Activated CD4-positive, alpha-beta T cell treated with anti-CD3 and anti-CD28 coated beads, Interleukin-2, amount 50 U/mL, for 1 hour (primary cell): Measurements from ENCODE around the gene F5.
A peak's percentile ranks its signal among the peaks of the same experiment; 100 is the strongest.

ENCODE experiments used
- DNase-seq: peaks from one replicate; pipeline ENCODE4 v3.0.0-alpha.2; 2020

The F5 gene

DNA sequence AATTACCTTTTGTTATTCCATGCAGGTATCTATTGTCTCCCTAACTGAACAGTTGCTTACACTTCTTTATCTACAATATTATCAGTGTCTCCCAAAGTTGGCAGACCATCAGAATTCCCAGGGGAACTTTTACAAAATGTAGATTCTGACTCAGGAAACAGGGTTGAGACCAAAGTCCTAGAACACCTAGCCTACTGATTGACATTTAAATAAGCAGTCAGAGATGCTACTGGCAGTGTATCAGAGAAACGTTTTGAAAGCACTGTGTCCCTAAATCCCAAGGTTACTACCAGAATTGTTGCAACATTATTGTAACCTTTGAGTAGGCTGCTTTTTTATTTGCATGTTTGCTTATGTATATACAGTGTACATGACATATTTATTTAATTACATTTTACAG, 1.8 kb upstream of the F5 start:
- DNase-seq, result no peak

DNA sequence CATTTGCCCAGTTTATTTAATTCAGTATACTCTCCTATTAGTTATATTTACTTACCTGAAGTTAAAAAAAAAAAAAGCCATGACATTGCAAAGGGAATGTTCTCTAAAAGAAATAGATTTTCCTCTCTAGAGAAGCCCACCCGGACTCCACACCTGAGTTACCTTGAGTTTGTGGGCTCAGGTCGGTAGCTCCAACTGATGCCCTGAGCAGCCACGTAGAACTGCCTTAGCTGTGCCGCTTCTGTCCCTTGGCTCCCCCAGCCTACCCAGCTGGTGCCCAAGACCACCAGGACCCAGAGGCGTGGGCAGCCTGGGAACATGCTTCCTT, 250 bp downstream of the F5 start:
- DNase-seq, result no peak

DNA sequence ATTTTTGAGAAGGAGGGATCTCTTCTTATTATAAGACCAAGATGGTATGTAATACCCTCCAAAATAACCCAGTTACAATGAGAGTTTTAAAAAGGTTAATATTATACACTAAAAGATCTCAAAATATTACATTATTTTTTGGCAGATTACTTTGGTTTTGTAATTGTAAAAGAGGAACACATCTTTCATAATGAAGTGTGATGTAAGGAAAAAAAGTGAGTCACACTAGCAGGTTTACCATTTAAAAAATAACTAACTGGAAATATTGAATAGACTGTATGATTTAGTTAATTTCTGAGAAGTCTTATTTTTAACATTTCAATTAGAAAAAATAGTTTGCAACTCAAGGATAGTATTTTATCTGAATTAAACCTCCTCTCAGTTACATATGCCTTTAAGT, 1.1 kb downstream of the F5 start:
- no peak for DNase-seq

GRCh38 chr1:169584483-169585144, 1.7 kb downstream of the F5 start:
- no peak for DNase-seq

DNA sequence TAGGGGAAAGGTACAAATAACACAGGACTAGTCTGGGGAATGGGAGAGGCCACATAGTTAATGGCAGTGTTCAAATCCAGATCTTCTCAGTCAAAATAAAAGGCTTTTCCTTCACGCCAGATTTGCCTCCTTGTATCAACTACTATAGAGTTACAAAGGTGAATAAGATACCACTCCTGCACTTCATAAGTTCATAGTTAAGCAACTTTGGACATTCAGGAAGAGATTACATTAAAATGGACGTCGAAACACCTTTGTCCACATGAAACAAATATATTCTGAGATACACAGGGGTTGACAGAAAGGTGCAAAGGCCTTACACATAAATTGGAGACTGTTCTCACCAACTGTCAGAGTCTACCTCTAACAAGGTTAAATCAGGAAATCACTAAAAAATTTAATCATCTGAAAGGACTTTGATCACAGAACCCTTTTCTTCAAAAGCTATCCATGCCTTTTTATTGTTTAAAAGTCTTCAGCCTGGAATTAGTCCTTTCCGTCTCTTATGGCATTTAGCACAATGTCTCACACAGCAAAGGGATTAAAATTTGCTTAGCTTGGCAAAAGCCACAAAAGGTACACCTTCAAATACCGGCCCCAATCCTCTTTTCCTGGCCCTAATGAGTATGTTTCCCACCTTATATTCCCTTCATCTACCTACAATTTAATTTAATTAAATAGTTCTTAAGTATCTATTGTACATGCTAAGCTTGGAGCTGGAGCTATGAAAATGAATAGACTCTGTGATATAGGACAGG, 8.1 kb downstream of the F5 start:
- no peak for DNase-seq

DNA sequence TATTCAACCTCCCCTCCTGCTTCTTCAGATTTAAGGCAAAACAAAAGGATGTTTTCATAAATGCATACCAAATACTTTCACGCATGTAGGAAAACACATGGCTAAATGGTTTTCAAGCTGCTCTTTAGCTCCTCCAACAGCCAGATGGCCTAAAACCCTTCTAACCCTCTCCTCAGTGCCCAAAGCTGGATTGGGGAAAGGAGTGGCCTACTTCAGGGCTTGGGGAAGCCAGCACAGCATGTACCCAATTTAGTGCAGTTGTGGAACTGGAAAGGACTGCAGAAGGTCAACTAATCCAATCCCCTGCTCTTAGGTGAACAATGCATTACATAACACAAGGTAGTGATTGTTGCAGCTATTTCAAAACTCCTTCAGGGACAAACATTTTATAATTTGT, 9.3 kb downstream of the F5 start:
- DNase-seq, result no peak

DNA sequence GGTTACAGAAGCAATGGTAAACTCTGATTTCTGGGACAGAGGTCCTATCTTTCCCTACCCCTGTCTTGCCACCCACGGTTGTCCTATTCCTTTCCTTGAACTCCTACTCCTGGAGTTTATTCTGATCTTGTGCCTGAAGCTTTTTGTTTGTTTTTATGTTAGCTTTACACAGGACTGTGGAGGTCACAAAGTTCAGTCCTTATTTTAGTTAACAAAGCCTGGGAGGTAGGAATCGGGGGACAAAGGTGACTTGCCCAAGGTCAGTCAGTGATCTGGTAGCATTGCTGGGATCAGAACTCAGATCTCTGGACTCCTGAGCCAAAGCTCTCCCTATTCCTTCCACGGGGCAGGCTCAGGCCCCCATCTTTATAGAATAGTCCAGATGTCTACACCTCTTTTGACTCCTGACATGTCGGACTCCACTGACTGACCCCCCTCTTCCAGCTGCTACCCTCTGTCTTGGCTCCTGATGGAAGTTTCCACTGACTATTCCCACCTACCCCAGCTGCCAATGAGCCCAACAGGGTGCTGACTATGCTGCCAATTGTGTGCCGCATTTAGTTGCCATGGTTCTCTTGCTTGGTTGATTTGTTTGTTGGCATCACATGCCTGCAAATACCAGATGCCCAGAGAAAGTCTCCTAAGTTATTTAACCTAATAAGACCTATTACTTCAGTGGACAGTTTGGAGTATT, 9.9 kb downstream of the F5 start:
- DNase-seq, result no peak

DNA sequence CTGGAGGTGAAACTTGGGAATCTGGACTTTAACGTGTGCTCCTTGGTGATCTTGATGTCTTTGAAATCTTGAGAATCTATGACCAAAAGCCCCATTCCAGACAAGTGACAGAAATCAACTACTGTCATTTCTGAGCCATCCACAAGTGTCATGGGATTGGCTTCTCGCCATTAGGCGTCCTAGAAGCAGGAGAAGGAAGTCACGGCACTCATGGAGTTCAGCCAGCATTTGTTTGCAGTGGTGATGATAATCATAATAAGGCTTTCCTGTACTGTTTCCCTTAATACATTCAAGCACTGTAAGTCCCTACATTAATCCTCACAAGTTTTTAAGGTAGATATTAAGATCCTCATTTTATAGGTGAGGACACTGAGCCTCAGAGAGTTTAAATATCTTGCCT, 11.9 kb downstream of the F5 start:
- DNase-seq, result no peak

DNA sequence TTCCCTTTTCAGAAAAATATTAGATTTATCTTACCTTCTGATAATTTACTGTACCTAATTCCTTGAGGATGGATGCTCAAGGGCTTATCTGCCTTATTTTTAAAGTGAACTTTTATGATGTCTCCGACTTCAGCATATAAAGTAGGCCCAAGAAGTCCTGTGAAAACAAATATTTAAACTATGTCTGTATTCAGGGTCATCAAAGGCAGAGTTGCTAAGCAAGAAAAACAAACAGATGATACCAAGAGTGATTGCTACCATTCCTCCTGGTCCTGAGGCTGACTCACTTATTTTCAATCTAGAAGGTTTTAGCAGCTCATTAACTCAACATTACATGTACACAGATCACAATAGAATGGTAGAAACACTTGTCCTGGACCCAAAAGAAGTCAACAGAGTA, 14.1 kb downstream of the F5 start:
- DNase-seq, result no peak

DNA sequence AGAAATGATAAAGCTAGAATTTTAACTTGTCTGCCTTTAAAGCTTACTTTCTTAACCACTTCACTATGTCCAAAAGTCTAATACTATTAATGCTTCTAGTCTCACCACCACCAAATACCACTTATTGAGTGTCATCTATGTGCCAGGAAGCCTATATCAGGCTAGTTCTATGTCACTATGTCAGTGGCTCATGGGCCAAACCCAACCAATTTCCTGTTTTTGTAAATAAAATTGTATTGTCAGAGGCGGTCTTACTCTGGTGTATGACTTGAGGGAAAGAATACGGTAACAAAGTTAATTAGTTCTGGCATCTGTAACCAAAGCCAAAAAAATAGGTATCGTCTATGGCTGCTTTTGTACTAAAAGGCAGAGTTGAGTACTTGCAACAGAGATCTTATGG, 14.8 kb downstream of the F5 start:
- DNase-seq, result no peak

GRCh38 chr1:169570172-169570574, 16.1 kb downstream of the F5 start:
- no peak for DNase-seq

DNA sequence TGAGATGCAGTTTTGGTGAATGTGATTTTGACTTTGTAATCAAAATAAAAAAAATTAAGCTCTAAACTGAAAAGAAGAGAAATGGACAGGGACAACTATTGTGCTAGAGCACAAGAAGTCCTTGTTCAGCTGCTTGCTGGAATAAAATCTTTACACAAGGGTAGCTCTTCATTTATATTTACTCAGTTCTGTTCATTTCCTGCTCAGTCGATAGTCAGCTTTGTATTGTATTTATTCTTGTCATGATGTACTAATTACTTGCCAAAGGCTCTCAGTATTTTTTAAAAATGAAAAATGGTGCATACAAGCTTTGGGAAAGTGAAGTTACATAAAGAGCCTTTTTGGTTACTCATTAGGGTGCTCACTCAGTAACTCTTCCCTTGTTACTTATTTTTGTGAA, 17.8 kb downstream of the F5 start:
- DNase-seq, result no peak

- no peak for DNase-seq
Observed at GRCh38 chr1:169565335-169566271, 20.7 kb downstream of the F5 start.

GRCh38 chr1:169563650-169564049, 22.6 kb downstream of the F5 start:
- DNase-seq, result no peak

GRCh38 chr1:169563019-169563615, 23.2 kb downstream of the F5 start:
- DNase-seq, result no peak

DNA sequence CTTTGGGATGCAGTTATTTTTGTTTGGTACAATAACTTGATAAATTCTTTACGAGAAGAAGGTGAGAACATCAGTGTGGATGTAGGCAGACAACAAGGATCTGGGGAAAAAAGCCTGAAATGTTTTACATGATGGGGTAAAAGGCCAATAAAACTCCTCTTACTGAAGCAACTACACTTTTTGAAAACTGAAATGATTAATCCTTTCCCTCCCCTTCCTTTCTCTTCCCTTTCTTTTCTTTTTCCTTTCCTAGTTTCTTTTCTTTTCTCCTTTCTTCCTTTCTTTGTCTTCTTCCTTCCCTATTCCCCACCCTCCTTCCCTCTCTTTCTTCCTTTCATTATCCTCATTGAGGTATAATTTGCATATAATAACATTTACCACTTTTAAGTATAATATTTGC, 24.6 kb downstream of the F5 start:
- no peak for DNase-seq

DNA sequence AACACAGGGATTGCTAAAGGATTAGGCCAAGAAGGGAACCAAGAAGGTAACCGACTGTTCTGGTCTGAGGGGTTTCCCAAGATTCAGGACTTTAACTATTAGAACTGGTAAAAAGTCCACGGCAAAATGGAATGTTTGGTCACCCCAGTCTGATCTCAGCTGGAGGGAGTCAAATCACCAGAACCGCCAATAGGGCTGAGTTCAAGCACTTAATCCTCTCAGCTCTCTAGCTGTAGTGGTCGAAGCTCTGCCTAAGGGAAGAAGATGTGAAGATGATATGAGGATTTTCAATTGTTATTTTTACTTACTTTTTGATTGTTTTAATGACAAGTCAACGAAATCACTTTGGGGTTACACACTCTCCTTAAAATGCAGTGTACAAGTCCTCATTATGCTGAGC, 29.1 kb downstream of the F5 start:
- no peak for DNase-seq

GRCh38 chr1:169550294-169550693, 36.0 kb downstream of the F5 start:
- no peak for DNase-seq

DNA sequence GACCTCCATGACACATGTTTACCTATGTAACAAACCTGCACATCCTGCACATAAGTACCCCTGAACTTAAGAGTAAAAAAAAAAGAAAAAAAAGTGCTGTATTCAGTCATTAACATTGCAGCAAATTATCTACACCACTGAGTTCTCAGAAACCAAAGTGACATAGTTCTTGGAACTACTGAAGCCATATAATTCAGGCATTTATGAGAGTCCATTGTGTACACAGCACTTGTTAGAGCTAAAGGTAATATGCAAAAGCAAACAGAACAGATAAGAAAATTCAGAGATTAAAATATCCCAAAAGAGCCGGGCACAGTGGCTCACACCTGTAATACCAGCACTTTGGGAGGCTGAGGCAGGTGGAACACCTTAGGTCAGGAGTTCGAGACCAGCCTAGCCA, 38.0 kb downstream of the F5 start:
- DNase-seq, result no peak

- DNase-seq, result peak; percentile 35
Observed at GRCh38 chr1:169546087-169546995, 39.9 kb downstream of the F5 start.

DNA sequence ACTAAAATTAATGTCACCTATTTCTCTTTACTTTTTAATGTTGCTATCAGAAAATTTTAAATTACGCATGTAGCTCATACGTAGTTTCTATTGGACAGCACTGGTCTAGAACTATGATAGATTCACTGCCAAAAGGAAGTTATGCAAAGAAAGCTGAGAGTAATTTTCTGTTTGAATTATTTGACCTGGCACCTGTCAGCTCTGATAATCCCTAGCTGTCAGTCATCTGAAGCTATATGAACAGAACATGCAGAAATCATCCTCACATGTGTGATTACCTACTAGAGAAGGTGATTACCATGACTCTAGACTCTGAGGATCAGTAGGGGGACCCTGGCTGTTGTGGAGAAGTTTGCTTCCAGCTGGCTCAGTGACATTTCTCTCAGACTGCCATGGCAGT, 40.8 kb downstream of the F5 start:
- no peak for DNase-seq
